HCT116 (cell line): ENCODE data around the gene SUCLG2.

Source experiments
- CEBPB ChIP-seq: IDR thresholded peaks from 2 replicates; pipeline ENCODE4 v1.6.1; 2012; ENCODE audit warnings: low read depth
- CTCF ChIP-seq, 3 experiments: fragments of 200-600 bp in 1 of 3; sonication (generic) in 1 of 3; IDR thresholded peaks in 2 of 3; conservative IDR thresholded peaks in 1 of 3; 2 replicates each; pipeline ENCODE4 v1.5.1; 2012 to 2017; ENCODE audit warnings: low read depth in 2 of 3, low read length in 2 of 3, antibody characterized with exemption in 1 of 3, borderline replicate concordance in 1 of 3, control low read depth in 1 of 3, mild to moderate bottlenecking in 1 of 3, mixed read lengths in 1 of 3, mixed run types in 1 of 3, moderate library complexity in 1 of 3; ENCODE audit not compliant: insufficient read depth in 1 of 3
- EZH2 ChIP-seq: fragments of 200-600 bp; sonication (generic); IDR thresholded peaks from 2 replicates; pipeline ENCODE4 v1.6.1; 2017; ENCODE audit warnings: antibody characterized with exemption, mixed run types
- EZH2phosphoT487 ChIP-seq: fragments of 200-600 bp; IDR thresholded peaks from 2 replicates; pipeline ENCODE4 v1.6.1; 2018; ENCODE audit warnings: antibody characterized with exemption, borderline replicate concordance
- FOSL1 ChIP-seq: IDR thresholded peaks from 2 replicates; pipeline ENCODE4 v1.6.1; 2012; ENCODE audit warnings: low read depth
- JUND ChIP-seq: IDR thresholded peaks from 2 replicates; pipeline ENCODE4 v1.6.1; 2012
- POLR2A ChIP-seq: IDR thresholded peaks from 2 replicates; pipeline ENCODE4 v1.7.0; 2011; ENCODE audit warnings: borderline replicate concordance; ENCODE audit not compliant: insufficient read depth, insufficient read length; ENCODE audit errors: extremely low read depth
- POLR2AphosphoS5 ChIP-seq: IDR thresholded peaks from 2 replicates; pipeline ENCODE4 v1.6.1; 2011; ENCODE audit warnings: mild to moderate bottlenecking, low read depth, low read length, moderate library complexity
- RAD21 ChIP-seq: IDR thresholded peaks from 2 replicates; pipeline ENCODE4 v1.6.1; 2012; ENCODE audit warnings: low read depth, mild to moderate bottlenecking
- SP1 ChIP-seq: IDR thresholded peaks from 2 replicates; pipeline ENCODE4 v1.6.1; 2012; ENCODE audit warnings: low read depth
- YY1 ChIP-seq: IDR thresholded peaks from 2 replicates; pipeline ENCODE4 v1.6.1; 2011; ENCODE audit warnings: low read length, low read depth, moderate library complexity, mild to moderate bottlenecking; ENCODE audit not compliant: insufficient replicate concordance; ENCODE audit errors: extremely low read depth
- ZNF274 ChIP-seq: fragments of 200-500 bp; sonication (Bioruptor generic); IDR thresholded peaks from 2 replicates; pipeline ENCODE4 v1.6.1; 2014; ENCODE audit warnings: mild to moderate bottlenecking, low read depth, low read length, inconsistent platforms

- TF ChIP-seq CTCF (IDR thresholded peaks at IDR 0.05 in 2 of 3, conservative IDR thresholded peaks at IDR 0.05 in 1 of 3; ENCODE audit: borderline replicate concordance in 1 of 3, insufficient read depth in 1 of 3, low read depth in 2 of 3, low read length in 2 of 3) (no peak), YY1 (no peak), POLR2A (no peak), EZH2phosphoT487 (no peak), POLR2AphosphoS5 (no peak), JUND (no peak), FOSL1 (no peak), EZH2 (no peak), RAD21 (no peak), SP1 (no peak), CEBPB (no peak), ZNF274 (no peak)
Observed at GRCh38 chr3:67587301-67587700, 67.1 kb downstream of the SUCLG2 start.
